Measurements from ENCODE around the gene LRMDA.

- TF ChIP-seq CTCF (IDR thresholded peaks at IDR 0.05): no peak
- no peak for TF ChIP-seq POLR2A (IDR thresholded peaks at IDR 0.05)
These were observed 51.8 kb downstream of the LRMDA start for GRCh38 chr10:75483188-75483587.
